Tibial nerve (tissue), 4 donors: ENCODE data around the gene G6PD. TPM values are rescaled to one million over a fixed set of nuclear protein-coding genes. Genes with fewer than 3 reads are reported as not detected.
"Not testable (repeated sequence)": the region's sequence is repeated elsewhere in the genome, so short reads cannot be mapped to it uniquely, and the experiment has no call there.

Experiments
- DNase-seq, 2 donors: peaks; one replicate each; pipeline ENCODE4 v3.0.0-alpha.2; 2019; ENCODE audit warnings: low spot score in 2 of 2
- H3K27ac ChIP-seq, 4 donors: fragments of 200-600 bp; sonication (generic) in 3 of 4; one replicate each; pipeline ENCODE4 v1.5.1; 2017 to 2019; ENCODE audit warnings: mild to moderate bottlenecking in 1 of 4
- H3K27me3 ChIP-seq, 2 donors: fragments of 200-600 bp; sonication (generic) in 1 of 2; one replicate each; pipeline versions ENCODE4 v1.5.1 to v1.6.0; 2017 to 2019
- H3K36me3 ChIP-seq, 3 donors: fragments of 200-600 bp; sonication (generic); one replicate each; pipeline ENCODE4 v1.5.1; 2018 to 2019
- H3K4me1 ChIP-seq, 4 donors: fragments of 200-600 bp; sonication (generic) in 3 of 4; one replicate each; pipeline ENCODE4 v1.5.1; 2017 to 2019
- H3K4me3 ChIP-seq, 4 donors: fragments of 200-600 bp; sonication (generic) in 3 of 4; one replicate each; pipeline ENCODE4 v1.5.1; 2017 to 2019; ENCODE audit warnings: mild to moderate bottlenecking in 1 of 4, moderate library complexity in 1 of 4
- H3K9me3 ChIP-seq, 4 donors: fragments of 200-600 bp; sonication (generic) in 3 of 4; one replicate each; pipeline ENCODE4 v1.5.1; 2017 to 2019
- EP300 ChIP-seq, 2 donors: sonication (generic); formaldehyde crosslinking; IDR thresholded peaks; one replicate each; pipeline ENCODE4 v1.6.1; 2017; ENCODE audit warnings: antibody characterized with exemption in 2 of 2, mild to moderate bottlenecking in 1 of 2
- POLR2A ChIP-seq, 2 donors: fragments of 450-650 bp; IDR thresholded peaks; one replicate each; pipeline ENCODE4 v1.6.1; 2017; ENCODE audit warnings: antibody characterized with exemption in 2 of 2, mild to moderate bottlenecking in 2 of 2, moderate library complexity in 2 of 2
- WGBS, 2 donors: methylation state at CpG; one replicate each; pipeline ENCODE4 v1.1.5; 2018; 5-methylcytosine and 5-hydroxymethylcytosine counted together
- total RNA-seq, 4 donors: library from RNA; depleted of rRNA; stranded (reverse); fragments of >200 nt; gene quantifications; one replicate each; pipeline ENCODE4 v1.1.0, GENCODE V29; 2016
- TF ChIP-seq, protein P1 (sequence below), 5 experiments: fragments of 200-600 bp in 3 of 5; fragments of 450-650 bp in 2 of 5; sonication (generic) in 3 of 5; IDR thresholded peaks; one replicate each; pipeline ENCODE4 v1.5.1; 2016 to 2019; ENCODE audit warnings: antibody characterized with exemption in 5 of 5, mild to moderate bottlenecking in 3 of 5, moderate library complexity in 2 of 5

G6PD gene
- total RNA-seq, 4 donors from 2014 or later = 30.6 to 89.7 (median 41.8) TPM

DNA sequence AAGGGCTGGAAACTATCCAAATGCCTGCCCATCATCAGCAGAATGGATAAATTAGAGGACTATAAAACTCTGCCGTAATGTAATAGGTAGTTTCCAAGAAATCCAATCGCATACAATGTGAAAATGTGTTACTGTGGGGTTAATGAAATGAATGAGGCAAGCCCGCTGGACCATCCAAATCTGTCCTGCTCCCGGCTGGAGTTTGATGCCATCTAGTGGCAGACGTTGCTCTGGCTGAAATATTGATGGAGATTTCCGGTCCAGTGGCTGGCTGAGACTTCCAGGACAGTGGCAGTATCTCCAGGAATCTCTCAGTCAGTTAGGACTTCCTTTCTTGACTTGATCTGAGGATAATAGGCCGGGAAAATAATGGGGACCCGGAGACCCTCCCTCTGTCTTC, 36.3 kb upstream of the G6PD start:
- WGBS, 2 donors = no CpG with 5 or more reads among the region's 8 CpGs
- DNase-seq, H3K4me3 ChIP-seq, H3K27me3 ChIP-seq, H3K4me1 ChIP-seq, H3K36me3 ChIP-seq, H3K9me3 ChIP-seq, H3K27ac ChIP-seq: not testable (repeated sequence)

DNA sequence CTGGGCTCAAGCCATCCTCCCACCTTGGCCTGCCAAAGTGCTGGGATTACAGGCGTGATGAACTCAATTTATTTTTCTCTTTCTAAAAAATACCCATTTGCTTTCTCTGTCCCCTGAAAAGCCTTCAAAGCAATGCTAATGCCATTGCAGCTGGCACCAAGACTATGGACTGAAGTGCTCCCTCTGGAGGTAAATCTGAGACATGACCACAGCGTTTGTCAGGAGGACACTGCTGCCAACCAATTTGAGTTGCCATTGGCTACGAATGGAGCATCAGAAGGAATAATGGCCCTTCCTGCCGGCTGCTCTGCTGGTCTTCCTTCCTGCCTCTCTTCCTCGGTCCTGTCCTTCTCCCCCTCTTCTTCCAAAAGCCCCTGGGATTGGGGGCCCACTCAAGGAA, 28.4 kb upstream of the G6PD start:
- DNase-seq, H3K4me1 ChIP-seq, H3K27me3 ChIP-seq, H3K36me3 ChIP-seq, H3K9me3 ChIP-seq, H3K27ac ChIP-seq, H3K4me3 ChIP-seq: not testable (repeated sequence)
- no CpG with 5 or more reads among the region's 5 CpGs for WGBS, 2 donors

DNA sequence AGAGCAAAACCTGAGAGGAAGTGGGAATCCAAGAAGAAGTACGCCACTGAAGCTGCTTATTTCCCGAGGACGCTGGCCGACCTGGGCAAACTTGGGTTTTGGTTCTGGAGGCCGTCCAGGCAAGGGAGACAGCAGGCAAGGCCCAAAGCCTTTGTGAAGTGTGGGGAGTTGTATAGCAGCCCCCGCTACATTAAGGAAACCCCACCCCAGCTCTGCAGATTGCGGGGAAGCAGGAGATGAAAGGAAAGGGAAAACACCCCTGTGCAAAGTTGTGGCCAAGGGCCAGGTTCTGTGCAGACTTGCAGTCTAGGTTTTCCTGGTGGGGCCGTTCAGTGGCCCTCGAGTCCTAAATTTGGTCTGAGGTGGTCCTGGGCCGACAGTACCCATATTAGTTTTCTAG, 26.4 kb upstream of the G6PD start:
- WGBS, 2 donors = no CpG with 5 or more reads among the region's 10 CpGs
- H3K4me3 ChIP-seq, H3K27me3 ChIP-seq, H3K36me3 ChIP-seq, DNase-seq, H3K9me3 ChIP-seq, H3K4me1 ChIP-seq, H3K27ac ChIP-seq: not testable (repeated sequence)

DNA sequence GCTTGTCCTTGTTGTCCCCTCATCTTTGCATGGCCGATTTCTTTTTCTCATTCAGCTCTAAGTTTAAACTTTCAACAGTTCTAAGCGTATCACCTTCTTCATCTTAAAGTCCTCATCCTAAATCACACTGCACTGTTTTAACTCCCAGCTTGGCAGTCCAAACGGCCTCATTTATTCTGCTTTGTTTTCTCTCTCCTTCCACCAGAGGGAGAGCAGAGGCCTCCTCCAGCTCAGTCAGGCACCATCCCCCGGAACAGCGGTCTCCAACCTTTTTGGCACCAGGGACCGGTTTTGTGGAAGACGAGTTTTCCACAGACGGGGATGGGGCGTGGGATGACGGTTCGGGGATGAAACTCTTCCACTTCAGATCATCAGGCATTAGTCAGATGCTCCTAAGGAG, 23.7 kb upstream of the G6PD start:
- not testable (repeated sequence) for H3K27me3 ChIP-seq, H3K36me3 ChIP-seq, DNase-seq, H3K4me1 ChIP-seq, H3K27ac ChIP-seq, H3K9me3 ChIP-seq, H3K4me3 ChIP-seq
- no CpG with 5 or more reads among the region's 11 CpGs for WGBS, 2 donors

DNA sequence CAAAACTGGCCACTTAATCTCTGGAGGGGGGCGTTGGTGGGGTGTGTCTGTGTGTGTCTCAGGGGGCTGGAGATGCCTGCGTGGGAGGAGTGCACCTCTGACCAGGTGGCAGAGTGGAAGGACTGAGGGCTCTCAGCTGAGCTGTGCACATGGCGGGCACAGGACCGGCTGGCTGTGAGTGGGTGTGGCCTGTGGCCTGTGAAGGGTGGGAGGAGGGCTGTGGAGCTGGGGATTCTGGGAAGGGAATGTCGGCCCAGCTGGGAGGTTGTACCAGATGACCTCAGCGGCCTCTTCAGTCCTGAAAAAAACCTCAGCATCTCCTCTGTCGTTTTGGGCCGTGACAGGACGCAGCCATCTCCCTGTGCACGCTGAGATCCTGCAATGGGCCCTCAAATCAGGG, 15.6 kb upstream of the G6PD start:
- not testable (repeated sequence) for H3K4me3 ChIP-seq, H3K27me3 ChIP-seq, H3K36me3 ChIP-seq, H3K4me1 ChIP-seq, H3K9me3 ChIP-seq, H3K27ac ChIP-seq, DNase-seq
- no CpG with 5 or more reads among the region's 10 CpGs for WGBS, 2 donors

DNA sequence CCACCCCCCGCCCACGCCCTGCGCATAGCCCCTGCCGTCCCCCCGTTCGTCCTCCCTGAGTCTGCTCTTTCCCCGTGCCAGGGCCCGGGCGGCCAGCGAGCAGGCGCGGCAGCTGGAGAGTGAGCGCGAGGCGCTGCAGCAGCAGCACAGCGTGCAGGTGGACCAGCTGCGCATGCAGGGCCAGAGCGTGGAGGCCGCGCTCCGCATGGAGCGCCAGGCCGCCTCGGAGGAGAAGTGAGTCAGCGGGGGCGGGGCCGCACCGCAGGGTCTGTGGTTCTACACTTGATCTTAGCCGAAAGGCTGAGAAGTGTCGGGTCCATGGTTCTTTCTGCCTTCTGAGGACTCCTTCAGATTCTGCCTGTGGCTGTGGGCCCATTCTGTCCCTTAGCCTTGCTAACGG, 13.7 kb upstream of the G6PD start:
- no CpG with 5 or more reads among the region's 31 CpGs for WGBS, 2 donors
- not testable (repeated sequence) for H3K4me1 ChIP-seq, H3K4me3 ChIP-seq, H3K9me3 ChIP-seq, H3K27ac ChIP-seq, H3K27me3 ChIP-seq, DNase-seq, H3K36me3 ChIP-seq

DNA sequence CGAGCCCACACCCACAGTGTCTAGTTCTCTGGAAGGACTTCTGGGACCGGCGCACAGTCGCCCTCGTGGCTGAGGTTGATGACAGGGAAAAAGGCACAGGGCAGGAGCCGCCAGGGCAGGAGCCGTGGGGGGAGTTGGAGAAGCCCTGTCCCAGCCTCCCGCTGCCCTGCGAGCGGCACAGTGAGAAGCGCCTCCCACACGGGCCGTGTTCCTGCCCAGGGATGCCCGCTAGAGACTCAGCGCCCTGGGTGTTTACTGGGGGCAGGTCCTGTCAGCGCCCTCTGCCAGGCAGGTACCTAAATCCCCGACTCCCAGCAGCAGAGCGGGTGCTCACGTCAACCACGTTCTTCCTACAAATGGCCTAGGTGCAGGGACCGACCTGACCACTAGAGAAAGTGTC, 12.2 kb upstream of the G6PD start:
- 100% methylated on average over 3 of the region's 21 CpGs; no CpG with 5 or more reads in 1 of the 2 donors for WGBS, 2 donors
- H3K27me3 ChIP-seq, H3K4me3 ChIP-seq, DNase-seq, H3K9me3 ChIP-seq, H3K36me3 ChIP-seq, H3K4me1 ChIP-seq, H3K27ac ChIP-seq: not testable (repeated sequence)

DNA sequence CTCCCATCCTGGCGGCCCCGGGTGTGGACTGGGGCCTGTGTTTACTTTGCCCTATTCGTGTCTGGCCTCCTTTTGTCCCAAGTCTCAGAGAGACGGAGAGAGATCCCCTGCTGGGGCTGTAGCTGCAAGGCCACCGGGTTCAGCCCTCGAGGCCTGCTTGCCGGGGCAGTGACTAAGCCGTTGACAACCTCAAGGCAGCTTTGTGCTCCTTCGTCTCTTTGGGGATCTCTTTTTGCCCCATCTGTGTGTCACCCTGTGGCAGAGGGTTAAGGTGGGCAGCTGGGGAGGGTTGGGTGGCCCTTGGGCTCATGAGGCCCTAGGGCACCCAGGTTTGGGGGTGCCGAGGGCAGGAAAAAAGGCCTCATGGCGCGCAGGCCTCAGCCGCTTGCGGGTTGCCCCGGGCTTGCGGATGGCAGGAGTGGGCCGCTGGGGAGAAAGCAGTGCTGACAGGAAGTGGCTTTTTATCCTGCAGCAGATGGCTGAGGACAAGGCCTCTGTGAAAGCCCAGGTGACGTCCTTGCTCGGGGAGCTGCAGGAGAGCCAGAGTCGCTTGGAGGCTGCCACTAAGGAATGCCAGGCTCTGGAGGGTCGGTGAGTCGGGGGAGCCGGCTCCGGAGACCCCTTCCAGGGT, 11.5 kb upstream of the G6PD start:
- WGBS, 2 donors = no CpG with 5 or more reads among the region's 24 CpGs
- not testable (repeated sequence) for H3K4me3 ChIP-seq

DNA sequence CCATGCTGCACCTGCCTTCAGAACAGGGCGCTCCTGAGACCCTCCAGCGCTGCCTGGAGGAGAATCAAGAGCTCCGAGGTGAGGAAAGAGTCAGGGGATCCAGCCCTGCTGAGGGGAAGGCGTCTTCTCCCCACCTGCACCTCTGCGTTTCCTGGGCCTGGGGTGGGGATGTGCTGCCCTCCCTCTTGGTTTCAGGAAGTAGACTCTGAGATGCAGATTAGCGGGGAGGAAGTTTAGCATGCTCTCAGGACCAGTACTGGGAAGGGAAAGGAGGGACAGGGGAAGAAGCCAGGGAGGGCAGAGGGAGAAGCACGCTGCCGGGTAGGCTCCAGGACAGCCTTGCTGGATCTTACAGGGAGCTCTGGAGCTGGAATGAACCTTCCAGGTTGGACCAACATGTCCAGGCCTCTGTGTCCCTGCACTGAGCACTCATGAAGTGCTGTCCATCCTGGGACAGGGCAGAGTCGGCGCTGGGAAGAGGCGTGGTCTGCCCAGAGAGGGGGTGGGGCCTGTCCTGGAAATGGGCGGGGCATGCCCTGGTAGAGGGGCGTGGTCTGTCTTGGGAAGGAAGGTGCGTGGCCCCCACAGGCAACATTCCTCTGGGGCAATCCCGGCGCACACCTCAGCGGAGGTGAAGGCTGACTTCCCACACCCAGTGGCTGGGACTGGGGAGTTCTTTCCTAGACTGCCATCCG, 5.6 kb upstream of the G6PD start:
- DNase-seq, H3K4me3 ChIP-seq, H3K27me3 ChIP-seq, H3K27ac ChIP-seq, H3K9me3 ChIP-seq: not testable (repeated sequence)
- WGBS, 2 donors = 91 to 92% methylated on average over 3 to 8 of the region's 18 CpGs
- peaks cover 0 to 16% (median 4%) of the 10 kb centered on the region in 4 donors for H3K4me1 ChIP-seq
- H3K36me3 ChIP-seq = peaks cover 0 to 15% (median 0%) of the 10 kb centered on the region in 3 donors

More for the DNA sequence above, 11.5 kb upstream of the G6PD start:
- H3K27me3 ChIP-seq, H3K27ac ChIP-seq, DNase-seq, H3K9me3 ChIP-seq, H3K36me3 ChIP-seq, H3K4me1 ChIP-seq: not testable (repeated sequence)

DNA sequence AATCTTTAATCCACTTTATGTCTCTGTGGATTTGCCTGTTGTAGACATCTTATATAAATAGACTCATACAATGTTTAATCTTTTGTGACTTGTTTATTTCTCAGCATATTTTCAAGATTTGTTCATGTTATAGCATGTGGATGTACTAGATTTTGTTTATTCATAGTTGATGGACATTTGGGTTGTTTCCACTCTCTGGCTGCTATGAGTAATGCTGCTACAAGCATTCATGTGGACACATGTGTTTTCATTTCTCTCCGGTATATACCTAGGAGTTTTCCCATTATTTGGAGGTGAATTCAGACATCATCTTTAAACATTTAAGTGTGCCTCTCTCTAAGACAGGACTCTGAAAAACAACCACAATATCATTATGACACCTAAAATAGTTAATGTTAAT, 3.1 kb upstream of the G6PD start:
- 88 to 100% methylated on average over 1 of the region's 1 CpG for WGBS, 2 donors

More for the DNA sequence above, 3.1 kb upstream of the G6PD start:
- no peak for DNase-seq
- H3K27me3 ChIP-seq = no peaks in the 10 kb centered on the region
- H3K4me3 ChIP-seq = no peak overlapping the region
- H3K4me1 ChIP-seq = peaks cover 0 to 32% (median 8%) of the 10 kb centered on the region in 4 donors
- TF ChIP-seq, protein P1, sequence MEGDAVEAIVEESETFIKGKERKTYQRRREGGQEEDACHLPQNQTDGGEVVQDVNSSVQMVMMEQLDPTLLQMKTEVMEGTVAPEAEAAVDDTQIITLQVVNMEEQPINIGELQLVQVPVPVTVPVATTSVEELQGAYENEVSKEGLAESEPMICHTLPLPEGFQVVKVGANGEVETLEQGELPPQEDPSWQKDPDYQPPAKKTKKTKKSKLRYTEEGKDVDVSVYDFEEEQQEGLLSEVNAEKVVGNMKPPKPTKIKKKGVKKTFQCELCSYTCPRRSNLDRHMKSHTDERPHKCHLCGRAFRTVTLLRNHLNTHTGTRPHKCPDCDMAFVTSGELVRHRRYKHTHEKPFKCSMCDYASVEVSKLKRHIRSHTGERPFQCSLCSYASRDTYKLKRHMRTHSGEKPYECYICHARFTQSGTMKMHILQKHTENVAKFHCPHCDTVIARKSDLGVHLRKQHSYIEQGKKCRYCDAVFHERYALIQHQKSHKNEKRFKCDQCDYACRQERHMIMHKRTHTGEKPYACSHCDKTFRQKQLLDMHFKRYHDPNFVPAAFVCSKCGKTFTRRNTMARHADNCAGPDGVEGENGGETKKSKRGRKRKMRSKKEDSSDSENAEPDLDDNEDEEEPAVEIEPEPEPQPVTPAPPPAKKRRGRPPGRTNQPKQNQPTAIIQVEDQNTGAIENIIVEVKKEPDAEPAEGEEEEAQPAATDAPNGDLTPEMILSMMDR (IDR thresholded peaks at IDR 0.05) = no peak
- no peak for TF ChIP-seq POLR2A (IDR thresholded peaks at IDR 0.05)
- TF ChIP-seq EP300 (IDR thresholded peaks at IDR 0.05) = no peak
- H3K27ac ChIP-seq = no peak overlapping the region
- H3K9me3 ChIP-seq = no peaks in the 10 kb centered on the region
- peaks cover 0 to 15% (median 0%) of the 10 kb centered on the region in 3 donors for H3K36me3 ChIP-seq
